Heart left ventricle (tissue), 13 donors: Measurements from ENCODE around the gene NTM.

ENCODE experiments used
- CTCF ChIP-seq, 12 donors: fragments of 200-600 bp; sonication (generic) in 4 of 12; IDR thresholded peaks; one replicate each; pipeline versions ENCODE4 v1.5.0 to v1.8.0; 2018 to 2022; ENCODE audit warnings: antibody characterized with exemption in 12 of 12, mild to moderate bottlenecking in 5 of 12
- POLR2A ChIP-seq, 2 donors: fragments of 450-650 bp; IDR thresholded peaks; one replicate each; pipeline ENCODE4 v1.6.1; 2017; ENCODE audit warnings: antibody characterized with exemption in 2 of 2, mild to moderate bottlenecking in 2 of 2, moderate library complexity in 2 of 2
- donor health status: ischemic (EF 13 %, LVEDD 7.1; RV severe dilation, severe dysfunction).
- donor health status: DM: no; HTN: yes; CAD: no.
- donor health status: DM: no; HTN: no; CAD: no.
- donor health status: ischemic (EF 25% LVEDD 6.9; RV normal size, moderate dysfunction).
- donor health status: ischemic (EF 25% LVEDD 5.7; RV mildly dilated, moderate dysfunction).
- donor health status: ischemic (EF 35%, LVEDD 5.7; RV mildly dilated, moderate dysfunction).
- donor health status: nonischemic (EF 11% LVEDD 7.7; RV severe dilation, severe dysfunction).
- donor health status: DM: yes; HTN: yes; CAD: no.
- donor health status: PGD.
- donor health status: ischemic (EF 29% LVEDD 5.4; RV normal size, mild dysfunction).
- donor health status: nonischemic (EF 23%, LVEDD 6.1; RV moderate dilation, normal function).

GRCh38 chr11:131895865-131896264, 525.5 kb downstream of the NTM start:
- TF ChIP-seq POLR2A (IDR thresholded peaks at IDR 0.05) (no peak), CTCF (IDR thresholded peaks at IDR 0.05) (no peak)
